ENCODE measurements around the gene SPINT2.

SPINT2 gene

DNA sequence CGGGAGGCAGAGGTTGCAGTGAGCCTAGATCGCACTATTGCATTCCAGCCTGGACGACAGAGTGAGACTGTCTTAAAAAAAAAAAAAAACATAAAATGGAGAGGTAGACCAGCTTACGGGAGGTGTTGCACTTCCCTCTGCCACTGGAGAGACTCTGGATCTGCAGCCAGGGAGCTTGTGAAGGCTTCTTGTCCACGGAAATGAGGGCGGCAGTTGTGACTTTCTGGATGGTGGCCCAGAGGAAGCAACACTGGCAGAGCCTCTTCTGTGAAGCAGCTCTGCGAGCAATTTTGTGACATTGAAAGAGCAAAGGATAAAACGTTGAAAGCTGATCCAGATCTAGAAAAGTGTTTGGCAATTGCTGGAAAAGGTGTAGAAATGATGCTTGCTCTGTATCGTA lies 10.4 kb downstream of the SPINT2 start:
- TF ChIP-seq, protein P1, sequence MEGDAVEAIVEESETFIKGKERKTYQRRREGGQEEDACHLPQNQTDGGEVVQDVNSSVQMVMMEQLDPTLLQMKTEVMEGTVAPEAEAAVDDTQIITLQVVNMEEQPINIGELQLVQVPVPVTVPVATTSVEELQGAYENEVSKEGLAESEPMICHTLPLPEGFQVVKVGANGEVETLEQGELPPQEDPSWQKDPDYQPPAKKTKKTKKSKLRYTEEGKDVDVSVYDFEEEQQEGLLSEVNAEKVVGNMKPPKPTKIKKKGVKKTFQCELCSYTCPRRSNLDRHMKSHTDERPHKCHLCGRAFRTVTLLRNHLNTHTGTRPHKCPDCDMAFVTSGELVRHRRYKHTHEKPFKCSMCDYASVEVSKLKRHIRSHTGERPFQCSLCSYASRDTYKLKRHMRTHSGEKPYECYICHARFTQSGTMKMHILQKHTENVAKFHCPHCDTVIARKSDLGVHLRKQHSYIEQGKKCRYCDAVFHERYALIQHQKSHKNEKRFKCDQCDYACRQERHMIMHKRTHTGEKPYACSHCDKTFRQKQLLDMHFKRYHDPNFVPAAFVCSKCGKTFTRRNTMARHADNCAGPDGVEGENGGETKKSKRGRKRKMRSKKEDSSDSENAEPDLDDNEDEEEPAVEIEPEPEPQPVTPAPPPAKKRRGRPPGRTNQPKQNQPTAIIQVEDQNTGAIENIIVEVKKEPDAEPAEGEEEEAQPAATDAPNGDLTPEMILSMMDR (IDR thresholded peaks at IDR 0.05; ENCODE audit: control extremely low read depth, extremely low read depth, low read depth, missing control alignments) = no peak
- ChIA-PET POLR2A (interaction anchor here (0.7 kb wide), 1 partner anchor 16 kb away, joined by 8 read pairs; no protein-coding TSS in a partner anchor), CTCF (no interaction called here)
- no peak for DNase-seq (ENCODE audit: extremely low spot score)

DNA sequence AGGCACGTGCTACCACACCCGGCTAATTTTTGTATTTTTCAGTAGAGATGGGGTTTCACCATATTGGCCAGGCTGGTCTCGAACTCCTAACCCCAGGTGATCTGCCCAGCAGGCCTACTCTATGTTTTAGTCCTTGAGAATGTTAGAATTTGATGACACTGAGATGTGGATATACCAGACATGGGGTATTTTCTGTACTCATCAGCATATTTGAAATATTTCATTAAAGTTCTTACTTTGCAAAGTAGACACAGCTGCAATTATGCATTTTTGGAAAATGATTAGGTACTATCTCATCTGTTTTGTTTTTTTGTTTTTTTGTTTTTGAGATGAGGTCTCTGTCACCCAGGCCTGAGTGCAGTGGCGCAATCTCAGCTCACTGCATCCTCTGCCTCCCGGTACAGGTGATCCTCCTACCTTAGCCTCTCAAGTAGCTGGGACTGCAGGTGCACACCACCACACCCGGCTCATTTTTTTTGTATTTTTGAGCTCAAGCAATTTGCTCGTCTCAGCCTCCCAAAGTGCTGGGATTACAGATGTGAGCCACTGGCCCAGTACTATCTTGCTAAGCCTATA lies 12.7 kb downstream of the SPINT2 start:
- TF ChIP-seq, protein P1 (IDR thresholded peaks at IDR 0.05; ENCODE audit: control extremely low read depth, extremely low read depth, low read depth, missing control alignments) = no peak
- ChIA-PET POLR2A (no interaction called here), CTCF (interaction anchor here (1.5 kb wide), 1 partner anchor 11 kb away, joined by 3 read pairs; no protein-coding TSS in a partner anchor)
- no peak for DNase-seq (ENCODE audit: extremely low spot score)

DNA sequence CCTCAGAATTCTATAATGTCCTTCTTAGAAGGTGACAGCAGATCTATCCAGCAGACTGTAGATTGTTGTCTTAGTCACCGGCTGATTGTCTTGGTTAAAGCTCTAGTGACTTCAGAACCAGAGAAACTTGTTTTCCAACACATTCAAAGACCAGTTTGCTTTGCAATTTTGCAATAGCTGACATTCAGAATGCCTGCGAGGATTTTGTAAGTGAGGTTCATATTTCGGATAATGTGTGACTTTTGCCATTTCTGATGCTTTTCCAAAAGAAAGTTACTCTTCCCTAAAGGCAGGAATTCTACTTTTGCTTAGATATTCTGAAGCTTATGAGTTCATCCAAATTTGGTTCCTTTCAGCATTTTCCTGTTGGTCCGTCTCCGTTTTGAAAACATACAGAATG lies 13.2 kb downstream of the SPINT2 start:
- ChIA-PET POLR2A (no interaction called here), CTCF (no interaction called here)
- DNase-seq (ENCODE audit: extremely low spot score) = no peak
- TF ChIP-seq, protein P1 (IDR thresholded peaks at IDR 0.05; ENCODE audit: control extremely low read depth, extremely low read depth, low read depth, missing control alignments) = no peak

DNA sequence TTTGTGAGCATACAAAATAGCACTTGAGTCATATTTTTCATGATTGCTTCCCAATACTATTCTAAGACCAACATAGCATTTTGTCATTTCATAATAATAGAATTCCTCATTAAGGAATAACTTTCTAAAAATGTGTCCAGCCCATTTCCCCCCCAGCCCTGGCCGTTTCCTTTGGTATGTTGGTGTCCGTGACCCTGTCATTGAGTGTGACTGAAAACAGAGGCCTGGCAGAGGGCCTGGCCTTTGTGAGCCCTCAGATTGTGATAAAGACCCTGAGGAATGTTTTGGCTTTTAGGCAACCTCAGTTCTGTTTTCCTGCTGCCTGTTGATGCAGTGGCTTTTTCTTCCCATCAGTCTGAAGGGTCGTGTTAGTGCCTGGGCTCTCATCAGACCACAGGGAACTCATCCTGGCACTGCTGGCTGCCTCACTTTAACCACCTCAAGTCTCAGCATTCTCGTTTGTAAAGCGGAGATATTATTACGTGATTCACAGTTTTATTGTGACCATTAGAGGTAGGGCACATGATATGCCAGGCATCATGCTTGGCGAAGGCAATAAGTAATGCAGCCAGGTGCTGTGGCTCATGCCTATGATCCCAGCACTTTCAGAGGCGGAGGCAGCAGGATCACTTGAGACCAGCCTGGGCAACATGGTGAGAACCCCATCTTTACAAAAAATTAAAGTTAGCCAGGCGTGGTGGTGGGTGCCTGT lies 13.8 kb downstream of the SPINT2 start:
- CTCF ChIA-PET = interaction anchor here (0.9 kb wide), 1 partner anchor 12 kb away, joined by 3 read pairs; no protein-coding TSS in a partner anchor
- POLR2A ChIA-PET = interaction anchor here (0.6 kb wide), 1 partner anchor 76 kb away, joined by 3 read pairs; no protein-coding TSS in a partner anchor
- no peak for DNase-seq (ENCODE audit: extremely low spot score)
- TF ChIP-seq, protein P1 (IDR thresholded peaks at IDR 0.05; ENCODE audit: control extremely low read depth, extremely low read depth, low read depth, missing control alignments) = no peak

DNA sequence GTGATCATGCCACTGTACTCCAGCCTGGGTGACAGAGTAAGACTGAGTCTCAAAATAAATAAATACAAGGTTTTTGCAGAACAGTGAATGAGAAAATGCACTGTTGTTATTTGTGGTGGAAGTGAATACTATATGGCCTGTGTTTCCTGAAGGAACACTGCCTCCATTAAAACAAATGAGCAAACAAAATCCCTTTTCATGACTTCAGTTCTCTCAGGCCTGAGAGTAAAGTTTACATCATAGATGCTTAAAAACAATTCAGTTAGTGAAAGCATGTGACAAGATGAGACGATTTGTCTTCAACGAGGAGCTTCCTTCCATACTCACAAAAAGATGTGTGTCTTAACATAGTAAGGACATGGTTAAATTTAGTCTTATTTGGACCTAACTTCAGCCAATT lies 14.4 kb downstream of the SPINT2 start:
- CTCF ChIA-PET = interaction anchor here (0.9 kb wide), 1 partner anchor 12 kb away, joined by 3 read pairs; no protein-coding TSS in a partner anchor
- TF ChIP-seq, protein P1 (IDR thresholded peaks at IDR 0.05; ENCODE audit: control extremely low read depth, extremely low read depth, low read depth, missing control alignments) = no peak
- POLR2A ChIA-PET = interaction anchor here (0.6 kb wide), 1 partner anchor 75 kb away, joined by 3 read pairs; no protein-coding TSS in a partner anchor
- no peak for DNase-seq (ENCODE audit: extremely low spot score)

DNA sequence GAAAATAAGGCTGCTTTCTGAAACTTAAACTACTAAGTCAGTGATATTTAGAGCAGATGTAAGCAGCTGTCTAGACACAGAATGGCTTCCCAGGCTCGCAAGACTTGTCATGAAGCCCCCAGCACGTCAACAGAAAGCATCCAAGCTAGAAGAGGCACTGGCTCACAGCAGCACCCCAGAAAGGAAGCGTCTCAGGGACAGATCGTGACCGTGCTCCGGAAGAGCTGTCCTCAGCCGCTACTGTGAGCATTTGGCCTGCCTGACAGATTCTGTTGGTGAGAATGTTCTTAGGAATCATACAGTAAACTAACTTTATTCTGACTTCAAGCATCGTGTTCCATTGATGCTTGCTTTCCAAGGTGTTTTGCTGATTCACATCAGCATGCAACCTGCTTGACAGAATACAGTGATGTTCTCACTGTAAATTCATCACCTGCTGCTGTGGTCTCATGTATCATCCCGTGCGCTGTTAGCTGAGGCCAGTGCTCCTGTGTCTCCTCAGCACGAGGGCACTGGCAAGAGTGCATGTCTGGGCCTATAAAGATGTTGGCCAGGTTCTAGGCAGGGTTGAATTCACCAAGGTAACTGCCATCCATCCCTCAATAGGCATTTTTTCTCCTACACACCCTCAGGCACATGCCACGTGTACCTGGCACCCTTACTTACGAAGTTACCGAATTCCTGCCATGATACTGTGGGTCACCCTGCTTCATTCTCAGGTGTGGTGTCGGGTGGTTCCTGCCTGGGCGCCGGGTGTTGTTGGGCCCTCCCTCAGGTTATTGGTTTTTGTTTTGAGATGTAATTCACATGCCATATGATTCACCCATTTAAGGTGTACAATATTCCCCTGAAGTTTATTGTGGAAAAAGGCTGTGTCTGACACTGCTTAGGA lies 15.9 kb downstream of the SPINT2 start:
- CTCF ChIA-PET = interaction anchor here (0.9 to 1.3 kb wide), 2 partner anchors 12 to 14 kb away, joined by 3 to 4 read pairs; no protein-coding TSS in a partner anchor
- TF ChIP-seq, protein P1 (IDR thresholded peaks at IDR 0.05; ENCODE audit: control extremely low read depth, extremely low read depth, low read depth, missing control alignments) = no peak
- DNase-seq (ENCODE audit: extremely low spot score) = no peak
- POLR2A ChIA-PET = no interaction called here
